Progenitor cell of endocrine pancreas (in vitro differentiated cells): ENCODE data around the gene ATP2A1. TPM values are rescaled to one million over a fixed set of nuclear protein-coding genes. Genes with fewer than 3 reads are reported as not detected.
A peak's percentile ranks its signal among the peaks of the same experiment; 100 is the strongest.
"Not testable (repeated sequence)": the region's sequence is repeated elsewhere in the genome, so short reads cannot be mapped to it uniquely, and the experiment has no call there.

Experiments used
- DNase-seq: peaks from one replicate; pipeline ENCODE4 v3.0.0; 2021; ENCODE audit warnings: low spot score; ENCODE audit not compliant: unreplicated experiment
- H3K27ac Mint-ChIP-seq: 2 replicates; pipeline ENCODE4 v1.8.0; 2021; ENCODE audit warnings: mild to moderate bottlenecking, moderate library complexity, mixed read lengths
- H3K27me3 Mint-ChIP-seq: 2 replicates; pipeline ENCODE4 v1.8.0; 2021; ENCODE audit warnings: mixed read lengths
- H3K36me3 Mint-ChIP-seq: 2 replicates; pipeline ENCODE4 v1.8.0; 2022; ENCODE audit warnings: mixed read lengths; ENCODE audit not compliant: insufficient read depth
- H3K4me1 Mint-ChIP-seq: 2 replicates; pipeline ENCODE4 v1.8.0; 2021; ENCODE audit warnings: low read depth, mixed read lengths
- H3K4me3 Mint-ChIP-seq: 2 replicates; pipeline ENCODE4 v1.8.0; 2021; ENCODE audit warnings: low read depth, mild to moderate bottlenecking, moderate library complexity, mixed read lengths
- H3K9me3 Mint-ChIP-seq: 2 replicates; pipeline ENCODE4 v1.8.0; 2021; ENCODE audit warnings: low read depth, mixed read lengths
- total RNA-seq: library from RNA; stranded (reverse); gene quantifications from 2 replicates; pipeline ENCODE4 v1.2.1, GENCODE V29; 2021
- TF ChIP-seq, protein P1 (sequence below): fragments of 200-600 bp; sonication (generic); IDR thresholded peaks from one replicate; pipeline ENCODE4 v1.5.0; 2021; ENCODE audit warnings: antibody characterized with exemption, mild to moderate bottlenecking; ENCODE audit not compliant: unreplicated experiment

ATP2A1 gene
- total RNA-seq, 1 donor from 2014 or later: 3.0 TPM

DNA sequence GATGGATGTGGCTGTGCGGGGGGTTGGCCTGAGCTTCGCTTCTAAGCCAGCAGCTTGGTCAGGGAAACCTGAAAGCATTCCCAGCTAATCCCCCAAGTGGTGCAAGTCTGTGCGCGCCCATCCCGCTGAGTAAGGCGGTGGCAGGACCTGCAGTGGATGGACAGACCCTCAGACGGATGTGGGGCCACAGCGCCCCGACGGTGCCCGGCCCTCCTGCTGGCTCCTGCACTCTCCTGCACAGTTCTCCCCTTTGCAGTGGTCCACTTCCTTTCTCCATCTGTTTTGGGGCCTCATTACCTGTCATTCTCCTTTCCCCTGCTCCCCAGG lies 2.3 kb downstream of the ATP2A1 start:
- H3K4me1 Mint-ChIP-seq: peaks cover 8% of the 10 kb centered on the region
- no peaks in the 10 kb centered on the region for H3K36me3 Mint-ChIP-seq
- peaks cover 12% of the 10 kb centered on the region for H3K27me3 Mint-ChIP-seq
- peak overlapping the region; percentile 63 for H3K4me3 Mint-ChIP-seq
- no peak for DNase-seq
- H3K27ac Mint-ChIP-seq: no peak overlapping the region
- TF ChIP-seq, protein P1, sequence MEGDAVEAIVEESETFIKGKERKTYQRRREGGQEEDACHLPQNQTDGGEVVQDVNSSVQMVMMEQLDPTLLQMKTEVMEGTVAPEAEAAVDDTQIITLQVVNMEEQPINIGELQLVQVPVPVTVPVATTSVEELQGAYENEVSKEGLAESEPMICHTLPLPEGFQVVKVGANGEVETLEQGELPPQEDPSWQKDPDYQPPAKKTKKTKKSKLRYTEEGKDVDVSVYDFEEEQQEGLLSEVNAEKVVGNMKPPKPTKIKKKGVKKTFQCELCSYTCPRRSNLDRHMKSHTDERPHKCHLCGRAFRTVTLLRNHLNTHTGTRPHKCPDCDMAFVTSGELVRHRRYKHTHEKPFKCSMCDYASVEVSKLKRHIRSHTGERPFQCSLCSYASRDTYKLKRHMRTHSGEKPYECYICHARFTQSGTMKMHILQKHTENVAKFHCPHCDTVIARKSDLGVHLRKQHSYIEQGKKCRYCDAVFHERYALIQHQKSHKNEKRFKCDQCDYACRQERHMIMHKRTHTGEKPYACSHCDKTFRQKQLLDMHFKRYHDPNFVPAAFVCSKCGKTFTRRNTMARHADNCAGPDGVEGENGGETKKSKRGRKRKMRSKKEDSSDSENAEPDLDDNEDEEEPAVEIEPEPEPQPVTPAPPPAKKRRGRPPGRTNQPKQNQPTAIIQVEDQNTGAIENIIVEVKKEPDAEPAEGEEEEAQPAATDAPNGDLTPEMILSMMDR: no peak
- H3K9me3 Mint-ChIP-seq: no peaks in the 10 kb centered on the region

DNA sequence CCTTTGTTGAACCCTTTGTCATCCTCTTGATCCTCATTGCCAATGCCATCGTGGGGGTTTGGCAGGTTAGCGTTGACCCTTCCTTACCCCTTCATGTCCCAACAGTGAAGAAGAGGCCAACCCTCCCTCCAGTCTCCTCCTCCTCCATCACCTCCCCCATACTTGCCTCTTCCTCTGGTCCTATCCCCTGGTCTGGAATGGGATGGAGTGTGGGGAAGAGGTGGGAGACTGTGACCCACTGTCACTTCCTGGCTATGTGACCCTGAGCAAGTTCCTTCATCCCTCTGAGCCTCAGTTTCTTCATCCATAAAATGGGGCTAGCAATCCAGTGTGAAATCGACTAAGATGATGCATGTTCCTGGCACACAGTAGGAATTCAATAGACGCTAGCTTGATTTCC lies 2.7 kb downstream of the ATP2A1 start:
- peaks cover 12% of the 10 kb centered on the region for H3K27me3 Mint-ChIP-seq

DNA sequence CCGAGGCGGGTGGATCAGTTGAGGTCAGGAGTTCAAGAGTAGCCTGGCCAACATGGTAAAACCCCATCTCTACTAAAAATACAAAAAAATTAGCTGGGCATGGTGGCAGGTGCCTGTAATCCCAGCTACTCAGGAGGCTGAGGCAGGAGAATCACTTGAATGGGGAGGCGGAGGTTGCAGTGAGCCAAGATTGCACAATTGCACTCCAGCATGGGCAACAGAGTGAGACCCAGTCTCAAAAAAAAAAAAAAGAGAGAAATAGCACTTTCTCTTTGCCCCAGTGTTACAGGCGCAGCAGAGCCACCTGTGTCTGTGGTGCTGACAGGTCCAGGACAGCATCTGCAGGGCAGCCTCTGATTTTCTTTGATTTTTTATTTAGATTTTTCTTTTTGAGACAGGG lies 3.3 kb downstream of the ATP2A1 start:
- H3K36me3 Mint-ChIP-seq, H3K9me3 Mint-ChIP-seq, DNase-seq, H3K27ac Mint-ChIP-seq, H3K4me1 Mint-ChIP-seq: not testable (repeated sequence)
- H3K4me3 Mint-ChIP-seq: peak overlapping the region; percentile 38
- H3K27me3 Mint-ChIP-seq: peaks cover 12% of the 10 kb centered on the region

More for the DNA sequence above, 2.7 kb downstream of the ATP2A1 start:
- no peak overlapping the region for H3K27ac Mint-ChIP-seq
- H3K36me3 Mint-ChIP-seq: no peaks in the 10 kb centered on the region
- peaks cover 8% of the 10 kb centered on the region for H3K4me1 Mint-ChIP-seq
- H3K4me3 Mint-ChIP-seq: peak overlapping the region; percentile 31
- TF ChIP-seq, protein P1: no peak
- no peak for DNase-seq
- H3K9me3 Mint-ChIP-seq: no peaks in the 10 kb centered on the region

DNA sequence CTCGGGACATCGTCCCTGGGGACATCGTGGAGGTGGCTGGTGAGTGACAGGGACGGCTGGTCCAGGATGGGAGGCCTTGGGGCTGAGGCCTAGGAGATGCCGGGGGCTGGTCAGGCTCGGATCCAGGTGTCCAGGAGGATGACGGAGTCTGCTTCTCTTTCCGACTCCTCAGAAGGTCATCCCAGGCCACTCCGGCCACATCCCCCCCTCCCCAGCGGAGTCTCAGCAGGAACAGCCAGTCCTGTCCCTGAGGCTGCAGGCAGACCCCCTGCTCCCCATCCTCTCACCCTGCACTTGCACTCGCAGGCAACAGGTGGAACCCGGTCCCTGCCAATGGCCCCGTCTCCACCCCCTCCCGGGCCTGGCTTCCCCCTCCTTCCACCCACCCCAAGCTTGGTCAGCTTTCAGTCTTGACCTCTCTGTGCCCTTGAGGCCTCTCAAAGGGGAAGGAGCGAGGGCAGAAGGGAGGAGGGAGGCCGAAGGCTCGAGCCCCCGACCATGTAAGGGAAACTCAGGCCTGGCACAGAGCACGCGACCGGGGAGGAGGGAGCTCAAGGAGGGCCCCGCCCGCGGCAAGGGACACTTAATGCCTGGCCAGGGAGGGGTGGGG lies 4.4 kb downstream of the ATP2A1 start:
- H3K36me3 Mint-ChIP-seq: no peaks in the 10 kb centered on the region
- no peak for DNase-seq
- TF ChIP-seq, protein P1: no peak
- no peaks in the 10 kb centered on the region for H3K9me3 Mint-ChIP-seq
- peaks cover 8% of the 10 kb centered on the region for H3K4me1 Mint-ChIP-seq
- H3K4me3 Mint-ChIP-seq: peak overlapping the region; percentile 3
- H3K27me3 Mint-ChIP-seq: peaks cover 12% of the 10 kb centered on the region
- no peak overlapping the region for H3K27ac Mint-ChIP-seq

DNA sequence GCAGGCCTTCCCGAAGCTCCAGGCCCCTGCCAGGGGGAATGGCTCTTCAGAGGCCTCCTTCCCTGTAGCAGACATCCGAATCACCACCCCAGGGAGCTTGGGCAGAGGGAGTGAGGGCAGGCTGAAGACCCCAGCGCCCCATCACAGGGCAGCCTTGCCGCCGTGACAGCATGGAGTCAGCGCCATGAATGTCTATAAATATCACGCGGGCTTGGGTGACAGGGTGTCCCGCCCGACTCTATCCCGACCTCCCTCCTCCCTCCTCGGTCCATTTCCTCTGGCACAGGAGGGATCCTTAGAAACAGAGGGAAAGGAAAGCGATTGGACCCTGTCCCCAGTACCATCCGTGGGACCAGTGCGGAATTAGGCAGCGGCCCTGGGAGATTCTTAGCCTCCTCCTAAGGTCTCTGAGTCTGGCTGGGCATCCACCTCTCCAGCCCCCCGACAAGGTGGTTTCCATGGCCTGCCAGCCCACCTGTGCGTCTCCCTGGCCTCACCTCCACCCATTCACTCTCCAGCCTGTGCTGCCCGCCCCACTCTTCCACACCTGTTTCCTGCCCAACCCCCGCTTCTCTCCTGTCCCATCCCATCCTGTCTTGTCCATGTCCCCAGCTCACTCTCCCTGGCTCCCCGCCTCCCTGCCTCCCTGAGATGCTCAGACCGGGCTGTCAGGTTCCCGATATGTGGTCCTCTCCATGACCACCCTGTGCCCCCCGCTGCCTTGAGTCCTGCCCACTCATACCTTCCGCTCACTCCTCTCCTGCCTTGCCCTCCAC lies 5.1 kb downstream of the ATP2A1 start:
- Mint-ChIP-seq H3K4me1 (peaks cover 8% of the 10 kb centered on the region), H3K4me3 (no peak overlapping the region), H3K9me3 (no peaks in the 10 kb centered on the region), H3K36me3 (no peaks in the 10 kb centered on the region), H3K27ac (peak overlapping the region; percentile 78), H3K27me3 (peaks cover 12% of the 10 kb centered on the region)
- DNase-seq: no peak
- TF ChIP-seq, protein P1: no peak

DNA sequence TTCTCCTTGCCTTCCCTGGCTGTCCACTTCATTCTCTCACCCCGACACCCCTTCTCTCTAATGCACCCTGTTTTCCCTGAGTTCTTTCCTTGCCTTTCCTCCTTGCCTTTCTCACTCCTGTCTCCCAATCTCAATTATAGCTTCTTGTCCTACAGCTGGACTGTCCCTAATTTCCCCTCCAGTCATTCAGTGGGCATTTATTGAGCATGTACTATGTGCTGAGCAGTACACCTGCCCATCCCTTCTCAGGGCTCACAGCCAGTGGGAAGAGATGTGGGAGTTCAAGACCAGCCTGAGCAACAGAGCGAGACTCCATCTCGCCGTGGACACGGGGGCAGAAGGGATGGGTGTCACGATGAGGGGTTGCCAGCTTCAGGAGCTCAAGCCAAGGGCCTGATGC lies 5.8 kb downstream of the ATP2A1 start:
- Mint-ChIP-seq H3K27me3 (peaks cover 12% of the 10 kb centered on the region), H3K4me3 (no peak overlapping the region), H3K27ac (peak overlapping the region; percentile 78), H3K4me1 (peaks cover 7% of the 10 kb centered on the region), H3K36me3 (no peaks in the 10 kb centered on the region), H3K9me3 (no peaks in the 10 kb centered on the region)
- no peak for DNase-seq
- TF ChIP-seq, protein P1: no peak
